H9 (cell line): ENCODE results near the gene BCL6. TPM values are rescaled to one million over a fixed set of nuclear protein-coding genes. Genes with fewer than 3 reads are reported as not detected.

Experiments used
- DNase-seq: peaks from one replicate; pipeline ENCODE4 v3.0.0-alpha.2; 2017
- H2AFZ ChIP-seq: one replicate; pipeline ENCODE4 v1.6.1; 2013; ENCODE audit warnings: mild to moderate bottlenecking, low read length, control low read depth, moderate library complexity
- H2AK5ac ChIP-seq: 2 replicates; pipeline ENCODE4 v1.6.1; 2013; ENCODE audit warnings: low read length, control low read depth, mixed read lengths; ENCODE audit not compliant: insufficient read length
- H2BK120ac ChIP-seq: one replicate; pipeline ENCODE4 v1.6.1; 2013; ENCODE audit warnings: low read depth, mild to moderate bottlenecking, low read length, control low read depth, inconsistent platforms; ENCODE audit not compliant: poor library complexity, severe bottlenecking
- H2BK12ac ChIP-seq: 2 replicates; pipeline ENCODE4 v1.6.1; 2013; ENCODE audit warnings: low read length, control low read depth, mixed read lengths, low read depth; ENCODE audit not compliant: insufficient read length
- H2BK15ac ChIP-seq: 2 replicates; pipeline ENCODE4 v1.6.1; 2013; ENCODE audit warnings: low read depth, low read length, control low read depth
- H2BK20ac ChIP-seq: one replicate; pipeline ENCODE4 v1.6.1; 2013; ENCODE audit warnings: low read depth, mild to moderate bottlenecking, low read length, control low read depth, inconsistent platforms; ENCODE audit not compliant: poor library complexity, severe bottlenecking
- H2BK5ac ChIP-seq: 2 replicates; pipeline ENCODE4 v1.6.1; 2013; ENCODE audit warnings: low read length, control low read depth, mixed read lengths; ENCODE audit not compliant: insufficient read length
- H3K14ac ChIP-seq: 2 replicates; pipeline ENCODE4 v1.6.1; 2013; ENCODE audit warnings: low read length, control low read depth; ENCODE audit not compliant: insufficient read depth
- H3K18ac ChIP-seq: 2 replicates; pipeline ENCODE4 v1.6.1; 2013; ENCODE audit warnings: low read depth, mild to moderate bottlenecking, mixed read lengths, low read length, control low read depth; ENCODE audit not compliant: insufficient read length
- H3K23ac ChIP-seq: 2 replicates; pipeline ENCODE4 v1.6.1; 2013; ENCODE audit warnings: low read length, control low read depth, mixed read lengths, low read depth; ENCODE audit not compliant: insufficient read length
- H3K23me2 ChIP-seq: 2 replicates; pipeline ENCODE4 v1.6.1; 2013; ENCODE audit warnings: low read depth, mild to moderate bottlenecking, mixed read lengths, low read length, control low read depth; ENCODE audit not compliant: insufficient read length, poor library complexity, severe bottlenecking
- H3K27ac ChIP-seq: 2 replicates; pipeline ENCODE4 v1.5.1; 2013; ENCODE audit warnings: low read length, control low read depth, mixed read lengths, low read depth; ENCODE audit not compliant: insufficient read length
- H3K27me3 ChIP-seq: 2 replicates; pipeline ENCODE4 v1.6.1; 2013; ENCODE audit warnings: low read length, control low read depth, inconsistent platforms; ENCODE audit not compliant: insufficient read depth
- H3K4ac ChIP-seq: 2 replicates; pipeline ENCODE4 v1.6.1; 2013; ENCODE audit warnings: low read depth, mild to moderate bottlenecking, control low read depth, inconsistent platforms, low read length, moderate library complexity
- H3K4me1 ChIP-seq: 2 replicates; pipeline ENCODE4 v1.6.1; 2013; ENCODE audit warnings: low read length, control low read depth, inconsistent platforms; ENCODE audit not compliant: insufficient read depth
- H3K4me2 ChIP-seq: 2 replicates; pipeline ENCODE4 v1.6.1; 2013; ENCODE audit warnings: low read length, control low read depth, mixed read lengths; ENCODE audit not compliant: insufficient read length, insufficient read depth
- H3K56ac ChIP-seq: 2 replicates; pipeline ENCODE4 v1.6.1; 2013; ENCODE audit warnings: low read depth, mild to moderate bottlenecking, mixed read lengths, low read length, control low read depth; ENCODE audit not compliant: insufficient read length
- H3K79me1 ChIP-seq: 2 replicates; pipeline ENCODE4 v1.6.1; 2013; ENCODE audit warnings: low read depth, mild to moderate bottlenecking, moderate library complexity, low read length, control low read depth, inconsistent platforms; ENCODE audit not compliant: insufficient read depth, poor library complexity, severe bottlenecking
- H3K79me2 ChIP-seq: 2 replicates; pipeline ENCODE4 v1.6.1; 2013; ENCODE audit warnings: low read length, control low read depth, inconsistent platforms; ENCODE audit not compliant: insufficient read depth
- H3K9ac ChIP-seq: 2 replicates; pipeline ENCODE4 v1.6.1; 2013; ENCODE audit warnings: low read length, control low read depth, mixed read lengths; ENCODE audit not compliant: insufficient read length; ENCODE audit errors: extremely low read depth
- H3K9me3 ChIP-seq: one replicate; pipeline ENCODE4 v1.6.1; 2013; ENCODE audit warnings: low read depth, low read length, inconsistent platforms; ENCODE audit not compliant: control insufficient read depth
- H3T11ph ChIP-seq: one replicate; pipeline ENCODE4 v1.6.1; 2013; ENCODE audit warnings: mild to moderate bottlenecking, low read length, control low read depth, inconsistent platforms
- H4K20me1 ChIP-seq: one replicate; pipeline ENCODE4 v1.6.1; 2013; ENCODE audit not compliant: control insufficient read depth, insufficient read length, insufficient read depth
- H4K5ac ChIP-seq: 2 replicates; pipeline ENCODE4 v1.6.1; 2013; ENCODE audit warnings: low read depth, mild to moderate bottlenecking, mixed read lengths, low read length, control low read depth; ENCODE audit not compliant: insufficient read length
- H4K8ac ChIP-seq: replicated peaks from 2 replicates; pipeline ENCODE4 v1.6.1; 2013; ENCODE audit warnings: low read length, control low read depth, mixed read lengths, low read depth; ENCODE audit not compliant: insufficient read length
- H4K91ac ChIP-seq: 2 replicates; pipeline ENCODE4 v1.6.1; 2013; ENCODE audit warnings: low read depth, mild to moderate bottlenecking, moderate library complexity, mixed read lengths, low read length, control low read depth; ENCODE audit not compliant: insufficient read length
- H3K27ac Mint-ChIP-seq, 3 experiments: 2 replicates in 2 of 3; 3 replicates in 1 of 3; pipeline ENCODE4 v1.8.0; 2020 to 2021; ENCODE audit warnings: mixed read lengths in 3 of 3, mild to moderate bottlenecking in 1 of 3, moderate library complexity in 1 of 3
- H3K27me3 Mint-ChIP-seq: 2 replicates; pipeline ENCODE4 v1.8.0; 2021; ENCODE audit warnings: low read depth, mild to moderate bottlenecking, moderate library complexity, mixed read lengths
- H3K36me3 Mint-ChIP-seq, 3 experiments: 2 replicates in 2 of 3; 3 replicates in 1 of 3; pipeline ENCODE4 v1.8.0; 2020 to 2021; ENCODE audit warnings: low read depth in 3 of 3, mixed read lengths in 3 of 3; ENCODE audit not compliant: insufficient read depth in 1 of 3
- H3K4me1 Mint-ChIP-seq, 2 experiments: 2 replicates each; pipeline ENCODE4 v1.8.0; 2020; ENCODE audit warnings: mixed read lengths in 2 of 2
- H3K4me3 Mint-ChIP-seq, 2 experiments: 2 replicates in 1 of 2; 3 replicates in 1 of 2; pipeline ENCODE4 v1.8.0; 2020 to 2021; ENCODE audit warnings: mild to moderate bottlenecking in 2 of 2, mixed read lengths in 2 of 2, moderate library complexity in 1 of 2
- H3K9me3 Mint-ChIP-seq, 2 experiments: 2 replicates in 1 of 2; 3 replicates in 1 of 2; pipeline ENCODE4 v1.8.0; 2020; ENCODE audit warnings: mild to moderate bottlenecking in 2 of 2, mixed read lengths in 2 of 2, moderate library complexity in 1 of 2
- CTCF ChIP-seq: fragments of 200-600 bp; sonication (generic); conservative IDR thresholded peaks from 3 replicates; pipeline ENCODE4 v1.8.0; 2021; ENCODE audit warnings: antibody characterized with exemption, mild to moderate bottlenecking
- WGBS: extraction: QIAGEN DNeasy Blood & Tissue Kit; methylation state at CpG from one replicate; pipeline ENCODE4 v1.1.7; 2013; ENCODE audit warnings: missing lambda C conversion rate, low lambda C conversion rate, mixed read lengths; ENCODE audit not compliant: insufficient read length; ENCODE audit errors: extremely low coverage; 5-methylcytosine and 5-hydroxymethylcytosine counted together
- total RNA-seq: library from RNA; stranded (reverse); gene quantifications from 2 replicates; pipeline ENCODE4 v1.2.1, GENCODE V29; 2021

Gene BCL6
- total RNA-seq, 1 experiment from 2014 or later, result 3.4 TPM

- Histone ChIP-seq H3K27ac (no peak overlapping the region), H3K79me2 (no peaks in the 10 kb centered on the region), H2BK12ac (no peak overlapping the region), H3K18ac (no peak overlapping the region), H3K9ac (no peak overlapping the region), H3K23ac (no peak overlapping the region), H3K23me2 (no peaks in the 10 kb centered on the region), H2AK5ac (no peak overlapping the region), H3K56ac (no peak overlapping the region), H3K27me3 (no peaks in the 10 kb centered on the region), H4K91ac (no peak overlapping the region), H3K4me2 (no peak overlapping the region), H3T11ph (no peak overlapping the region), H2BK5ac (no peak overlapping the region), H2BK15ac (no peak overlapping the region), H2AFZ (no peak overlapping the region), H3K9me3 (no peaks in the 10 kb centered on the region), H2BK120ac (no peak overlapping the region), H3K4ac (no peak overlapping the region), H3K79me1 (no peaks in the 10 kb centered on the region), H4K20me1 (no peaks in the 10 kb centered on the region), H4K8ac (no peak overlapping the region), H3K14ac (no peak overlapping the region), H3K4me1 (no peaks in the 10 kb centered on the region), H2BK20ac (no peak overlapping the region), H4K5ac (no peak overlapping the region)
- Mint-ChIP-seq H3K4me3 (no peak overlapping the region), H3K9me3 (no peaks in the 10 kb centered on the region; a peak in 2 of 5 replicates), H3K4me1 (no peaks in the 10 kb centered on the region), H3K36me3 (no peaks in the 10 kb centered on the region), H3K27ac (peak overlapping the region in 1 of 3 experiments; percentile 14; a peak in 3 of 7 replicates), H3K27me3 (peaks cover 15% of the 10 kb centered on the region)
- WGBS, result no CpG with 5 or more reads among the region's 4 CpGs
- no peak for TF ChIP-seq CTCF
- DNase-seq, result no peak
Measured at GRCh38 chr3:187695449-187695848, 49.8 kb downstream of the BCL6 start.
